GM23248 (cell line): Measurements from ENCODE around the gene LZIC.

Experiments used
- EZH2 ChIP-seq: fragments of 200-600 bp; sonication (generic); IDR thresholded peaks from 2 replicates; pipeline ENCODE4 v1.6.1; 2018; ENCODE audit warnings: antibody characterized with exemption, mild to moderate bottlenecking; ENCODE audit not compliant: insufficient read depth, poor library complexity, severe bottlenecking
- EZH2phosphoT487 ChIP-seq: fragments of 200-600 bp; sonication (generic); IDR thresholded peaks from 2 replicates; pipeline ENCODE4 v1.6.1; 2018; ENCODE audit warnings: antibody characterized with exemption, moderate library complexity, mild to moderate bottlenecking, low read depth; ENCODE audit not compliant: insufficient read depth

GRCh38 chr1:9904596-9904995 is 38.6 kb downstream of the LZIC start:
- TF ChIP-seq EZH2phosphoT487 (no peak), EZH2 (no peak)
